ENCODE results near the gene PTPN4. TPM values are rescaled to one million over a fixed set of nuclear protein-coding genes. Genes with fewer than 3 reads are reported as not detected.

The PTPN4 gene
- total RNA-seq, 1 experiment from 2014 or later = 42.2 TPM

DNA sequence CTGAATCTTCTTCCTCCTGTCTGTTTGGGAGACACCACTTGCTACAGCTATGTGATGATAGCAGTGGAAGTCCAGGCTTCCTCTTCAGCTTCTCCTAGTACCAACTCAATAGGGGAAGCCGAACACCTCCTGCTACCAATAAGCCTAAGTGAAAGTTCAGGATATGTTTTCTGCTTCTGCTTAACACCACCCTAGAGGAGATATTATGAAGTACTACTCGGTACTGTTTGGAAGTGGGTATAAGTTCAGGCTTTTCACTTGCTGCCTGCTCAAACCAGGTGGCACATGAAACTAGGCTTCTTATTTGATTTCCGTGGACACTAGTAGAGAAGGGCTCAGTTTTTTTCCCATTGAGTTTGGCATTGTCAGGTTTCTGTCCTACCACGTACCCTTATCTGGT, 99.8 kb downstream of the PTPN4 start:
- no peak for DNase-seq (ENCODE audit: low spot score)
- no peak overlapping the region for H3K27ac ChIP-seq (ENCODE audit: low read depth, low read length, poor library complexity, severe bottlenecking)
- no peaks in the 10 kb centered on the region for H3K9me3 ChIP-seq (ENCODE audit: low read depth, low read length, poor library complexity, severe bottlenecking)
- intact Hi-C loops (cut with micrococcal nuclease; ENCODE audit: unreplicated experiment) = no loop called here
- TF ChIP-seq EZH2 (IDR thresholded peaks at IDR 0.05; ENCODE audit: borderline replicate concordance, low read depth, low read length, poor library complexity, severe bottlenecking) = no peak
- TF ChIP-seq, protein P1, sequence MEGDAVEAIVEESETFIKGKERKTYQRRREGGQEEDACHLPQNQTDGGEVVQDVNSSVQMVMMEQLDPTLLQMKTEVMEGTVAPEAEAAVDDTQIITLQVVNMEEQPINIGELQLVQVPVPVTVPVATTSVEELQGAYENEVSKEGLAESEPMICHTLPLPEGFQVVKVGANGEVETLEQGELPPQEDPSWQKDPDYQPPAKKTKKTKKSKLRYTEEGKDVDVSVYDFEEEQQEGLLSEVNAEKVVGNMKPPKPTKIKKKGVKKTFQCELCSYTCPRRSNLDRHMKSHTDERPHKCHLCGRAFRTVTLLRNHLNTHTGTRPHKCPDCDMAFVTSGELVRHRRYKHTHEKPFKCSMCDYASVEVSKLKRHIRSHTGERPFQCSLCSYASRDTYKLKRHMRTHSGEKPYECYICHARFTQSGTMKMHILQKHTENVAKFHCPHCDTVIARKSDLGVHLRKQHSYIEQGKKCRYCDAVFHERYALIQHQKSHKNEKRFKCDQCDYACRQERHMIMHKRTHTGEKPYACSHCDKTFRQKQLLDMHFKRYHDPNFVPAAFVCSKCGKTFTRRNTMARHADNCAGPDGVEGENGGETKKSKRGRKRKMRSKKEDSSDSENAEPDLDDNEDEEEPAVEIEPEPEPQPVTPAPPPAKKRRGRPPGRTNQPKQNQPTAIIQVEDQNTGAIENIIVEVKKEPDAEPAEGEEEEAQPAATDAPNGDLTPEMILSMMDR (conservative IDR thresholded peaks at IDR 0.05; ENCODE audit: low read depth, low read length) = 0 out of 2 replicates have a peak, but pooled peaks have one; percentile 8
- peaks cover 5% of the 10 kb centered on the region for H3K4me1 ChIP-seq (ENCODE audit: insufficient read depth, low read length, poor library complexity, severe bottlenecking)
- CTCF ChIA-PET = no interaction called here
- H3K4me3 ChIP-seq (ENCODE audit: low read depth, low read length, poor library complexity, severe bottlenecking) = no peak overlapping the region
- BruUV-seq (replicated peaks) = no TSS peak
- H3K36me3 ChIP-seq (ENCODE audit: insufficient read depth, low read length, poor library complexity, severe bottlenecking) = no peaks in the 10 kb centered on the region
- no peaks in the 10 kb centered on the region for H3K27me3 ChIP-seq (replicated peaks; ENCODE audit: insufficient read depth, low read depth, low read length, poor library complexity)
- POLR2A ChIA-PET (ENCODE audit: low non-redundant PET) = no interaction called here

DNA sequence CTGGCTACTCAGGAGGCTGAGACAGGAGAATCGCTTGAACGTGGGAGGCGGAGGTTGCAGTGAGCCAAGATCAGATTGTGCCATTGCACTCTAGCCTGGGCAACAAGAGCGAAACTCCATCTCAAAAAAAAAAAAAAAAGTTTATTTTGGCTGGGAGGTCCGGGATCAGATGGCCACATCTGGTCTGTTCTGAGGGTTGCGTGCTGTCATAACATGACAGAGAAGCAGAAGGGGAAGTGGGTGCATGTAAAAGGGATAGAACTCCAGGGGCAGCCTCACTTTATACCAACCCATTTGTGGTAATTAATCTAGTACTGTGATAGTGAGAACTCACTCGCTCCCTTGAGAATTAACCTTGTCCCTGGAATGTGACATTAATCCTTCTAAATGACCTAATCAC, 101.2 kb downstream of the PTPN4 start:
- Histone ChIP-seq H3K4me1 (ENCODE audit: insufficient read depth, low read length, poor library complexity, severe bottlenecking) (peaks cover 5% of the 10 kb centered on the region), H3K27me3 (replicated peaks; ENCODE audit: insufficient read depth, low read depth, low read length, poor library complexity) (no peaks in the 10 kb centered on the region), H3K36me3 (ENCODE audit: insufficient read depth, low read length, poor library complexity, severe bottlenecking) (no peaks in the 10 kb centered on the region), H3K4me3 (ENCODE audit: low read depth, low read length, poor library complexity, severe bottlenecking) (no peak overlapping the region), H3K9me3 (ENCODE audit: low read depth, low read length, poor library complexity, severe bottlenecking) (no peaks in the 10 kb centered on the region), H3K27ac (ENCODE audit: low read depth, low read length, poor library complexity, severe bottlenecking) (no peak overlapping the region)
- POLR2A ChIA-PET (ENCODE audit: low non-redundant PET) = no interaction called here
- no peak for DNase-seq (ENCODE audit: low spot score)
- TF ChIP-seq, protein P1 (conservative IDR thresholded peaks at IDR 0.05; ENCODE audit: low read depth, low read length) = no peak
- TF ChIP-seq EZH2 (IDR thresholded peaks at IDR 0.05; ENCODE audit: borderline replicate concordance, low read depth, low read length, poor library complexity, severe bottlenecking) = no peak
- CTCF ChIA-PET = interaction anchor here (0.6 kb wide), 1 partner anchor 154 kb away, joined by 7 read pairs; no protein-coding TSS in a partner anchor
- no TSS peak for BruUV-seq (replicated peaks)
- intact Hi-C loops (cut with micrococcal nuclease; ENCODE audit: unreplicated experiment) = no loop called here

DNA sequence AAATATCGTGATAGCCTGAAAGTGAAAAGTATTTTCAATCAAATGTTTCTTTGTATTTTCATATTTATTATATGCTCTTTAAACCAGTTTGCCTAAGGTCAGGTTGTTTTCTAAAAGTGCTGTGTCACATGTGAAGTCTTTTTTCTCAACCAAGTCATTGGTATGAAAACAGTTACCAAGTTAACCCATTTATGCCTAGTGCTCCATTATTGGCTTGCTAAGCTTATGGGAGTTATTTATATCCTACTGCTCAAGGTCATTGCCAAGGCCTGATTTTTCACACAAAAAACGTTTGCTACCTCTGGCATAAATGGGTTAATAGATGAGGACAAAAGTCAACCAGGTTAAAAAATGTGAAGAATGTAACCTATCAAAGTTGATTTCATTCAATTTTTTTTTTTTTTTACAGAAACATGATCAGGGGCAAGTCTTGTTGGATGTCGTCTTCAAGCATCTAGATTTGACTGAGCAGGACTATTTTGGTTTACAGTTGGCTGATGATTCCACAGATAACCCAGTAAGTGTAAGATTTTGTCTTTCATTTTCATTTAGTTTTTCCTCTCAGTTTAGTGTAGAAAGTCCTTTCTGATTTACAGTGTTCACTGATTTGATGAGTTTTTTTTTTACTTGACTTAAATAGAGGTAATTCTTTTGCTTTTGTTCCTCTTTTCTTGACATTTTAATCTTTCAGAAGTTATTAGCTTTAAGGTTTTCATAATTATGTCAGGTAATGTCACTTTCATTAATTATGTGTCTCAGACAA, 102.6 kb downstream of the PTPN4 start:
- H3K4me1 ChIP-seq (ENCODE audit: insufficient read depth, low read length, poor library complexity, severe bottlenecking) = peaks cover 5% of the 10 kb centered on the region
- H3K36me3 ChIP-seq (ENCODE audit: insufficient read depth, low read length, poor library complexity, severe bottlenecking) = no peaks in the 10 kb centered on the region
- ChIA-PET CTCF (no interaction called here), POLR2A (ENCODE audit: low non-redundant PET) (no interaction called here)
- TF ChIP-seq, protein P1 (conservative IDR thresholded peaks at IDR 0.05; ENCODE audit: low read depth, low read length) = no peak
- TF ChIP-seq EZH2 (IDR thresholded peaks at IDR 0.05; ENCODE audit: borderline replicate concordance, low read depth, low read length, poor library complexity, severe bottlenecking) = no peak
- H3K9me3 ChIP-seq (ENCODE audit: low read depth, low read length, poor library complexity, severe bottlenecking) = no peaks in the 10 kb centered on the region
- DNase-seq (ENCODE audit: low spot score) = no peak
- no peak overlapping the region for H3K27ac ChIP-seq (ENCODE audit: low read depth, low read length, poor library complexity, severe bottlenecking)
- no peak overlapping the region for H3K4me3 ChIP-seq (ENCODE audit: low read depth, low read length, poor library complexity, severe bottlenecking)
- intact Hi-C loops (cut with micrococcal nuclease; ENCODE audit: unreplicated experiment) = no loop called here
- no peaks in the 10 kb centered on the region for H3K27me3 ChIP-seq (replicated peaks; ENCODE audit: insufficient read depth, low read depth, low read length, poor library complexity)
- BruUV-seq (replicated peaks) = no TSS peak

Measured in A673 (cell line).